Activated naive CD8-positive, alpha-beta T cell (primary cell): ENCODE data around the gene TULP4.
"Not testable (repeated sequence)": the region's sequence is repeated elsewhere in the genome, so short reads cannot be mapped to it uniquely, and the experiment has no call there.

Experiments used
- H3K27ac Mint-ChIP-seq: one replicate; pipeline ENCODE4 v1.8.0; 2021; ENCODE audit warnings: mixed read lengths
- H3K27me3 Mint-ChIP-seq: one replicate; pipeline ENCODE4 v1.8.0; 2021; ENCODE audit warnings: mixed read lengths
- H3K36me3 Mint-ChIP-seq: one replicate; pipeline ENCODE4 v1.8.0; 2021; ENCODE audit warnings: mixed read lengths
- H3K4me1 Mint-ChIP-seq: one replicate; pipeline ENCODE4 v1.8.0; 2021; ENCODE audit warnings: low read depth, mixed read lengths
- H3K4me3 Mint-ChIP-seq: one replicate; pipeline ENCODE4 v1.8.0; 2021; ENCODE audit warnings: mild to moderate bottlenecking, mixed read lengths
- H3K9me3 Mint-ChIP-seq: one replicate; pipeline ENCODE4 v1.8.0; 2021; ENCODE audit warnings: low read depth, mixed read lengths

Gene TULP4

GRCh38 chr6:158374020-158374419 lies 61.8 kb downstream of the TULP4 start:
- Mint-ChIP-seq H3K4me1 (peaks cover 3% of the 10 kb centered on the region), H3K27ac (no peak overlapping the region)

GRCh38 chr6:158376631-158377081 lies 64.4 kb downstream of the TULP4 start:
- Mint-ChIP-seq H3K27me3 (no peaks in the 10 kb centered on the region), H3K27ac (no peak overlapping the region), H3K4me3 (no peak overlapping the region), H3K4me1 (peaks cover 3% of the 10 kb centered on the region), H3K9me3 (no peaks in the 10 kb centered on the region), H3K36me3 (no peaks in the 10 kb centered on the region)

More at GRCh38 chr6:158374020-158374419, 61.8 kb downstream of the TULP4 start:
- Mint-ChIP-seq H3K9me3 (no peaks in the 10 kb centered on the region), H3K36me3 (no peaks in the 10 kb centered on the region), H3K4me3 (no peak overlapping the region), H3K27me3 (no peaks in the 10 kb centered on the region)

- no peaks in the 10 kb centered on the region for H3K27me3 Mint-ChIP-seq
- H3K36me3 Mint-ChIP-seq: no peaks in the 10 kb centered on the region
- no peak overlapping the region for H3K4me3 Mint-ChIP-seq
- H3K4me1 Mint-ChIP-seq: peaks cover 2% of the 10 kb centered on the region
- H3K27ac Mint-ChIP-seq: no peak overlapping the region
- no peaks in the 10 kb centered on the region for H3K9me3 Mint-ChIP-seq
These were observed 65.6 kb downstream of the TULP4 start for GRCh38 chr6:158377860-158378259.

- Mint-ChIP-seq H3K27ac (no peak overlapping the region), H3K4me1 (peaks cover 2% of the 10 kb centered on the region)
These were observed 67.1 kb downstream of the TULP4 start for GRCh38 chr6:158379336-158379735.

GRCh38 chr6:158381214-158381613 lies 68.9 kb downstream of the TULP4 start:
- H3K27me3 Mint-ChIP-seq: no peaks in the 10 kb centered on the region
- no peak overlapping the region for H3K27ac Mint-ChIP-seq
- no peaks in the 10 kb centered on the region for H3K36me3 Mint-ChIP-seq
- no peak overlapping the region for H3K4me3 Mint-ChIP-seq
- H3K9me3 Mint-ChIP-seq: no peaks in the 10 kb centered on the region
- H3K4me1 Mint-ChIP-seq: peaks cover 2% of the 10 kb centered on the region

More at GRCh38 chr6:158379336-158379735, 67.1 kb downstream of the TULP4 start:
- Mint-ChIP-seq H3K36me3 (no peaks in the 10 kb centered on the region), H3K4me3 (no peak overlapping the region), H3K27me3 (no peaks in the 10 kb centered on the region), H3K9me3 (no peaks in the 10 kb centered on the region)

GRCh38 chr6:158382491-158382890 lies 70.2 kb downstream of the TULP4 start:
- no peaks in the 10 kb centered on the region for H3K9me3 Mint-ChIP-seq
- no peak overlapping the region for H3K4me3 Mint-ChIP-seq
- no peak overlapping the region for H3K27ac Mint-ChIP-seq
- no peaks in the 10 kb centered on the region for H3K27me3 Mint-ChIP-seq
- no peaks in the 10 kb centered on the region for H3K4me1 Mint-ChIP-seq
- H3K36me3 Mint-ChIP-seq: no peaks in the 10 kb centered on the region

GRCh38 chr6:158383057-158383456 lies 70.8 kb downstream of the TULP4 start:
- H3K36me3 Mint-ChIP-seq: no peaks in the 10 kb centered on the region
- H3K27me3 Mint-ChIP-seq: no peaks in the 10 kb centered on the region
- no peak overlapping the region for H3K4me3 Mint-ChIP-seq
- H3K4me1 Mint-ChIP-seq: no peaks in the 10 kb centered on the region
- H3K27ac Mint-ChIP-seq: no peak overlapping the region
- H3K9me3 Mint-ChIP-seq: no peaks in the 10 kb centered on the region

GRCh38 chr6:158383542-158383941 lies 71.3 kb downstream of the TULP4 start:
- no peak overlapping the region for H3K4me3 Mint-ChIP-seq
- no peaks in the 10 kb centered on the region for H3K9me3 Mint-ChIP-seq
- no peaks in the 10 kb centered on the region for H3K36me3 Mint-ChIP-seq
- no peaks in the 10 kb centered on the region for H3K4me1 Mint-ChIP-seq
- H3K27me3 Mint-ChIP-seq: no peaks in the 10 kb centered on the region
- H3K27ac Mint-ChIP-seq: no peak overlapping the region

- H3K4me1 Mint-ChIP-seq: no peaks in the 10 kb centered on the region
- H3K36me3 Mint-ChIP-seq: no peaks in the 10 kb centered on the region
- no peak overlapping the region for H3K27ac Mint-ChIP-seq
- no peaks in the 10 kb centered on the region for H3K9me3 Mint-ChIP-seq
- no peaks in the 10 kb centered on the region for H3K27me3 Mint-ChIP-seq
- no peak overlapping the region for H3K4me3 Mint-ChIP-seq
These were observed 72.4 kb downstream of the TULP4 start for GRCh38 chr6:158384671-158385110.

GRCh38 chr6:158387036-158387435 lies 74.8 kb downstream of the TULP4 start:
- H3K36me3 Mint-ChIP-seq: peaks cover 8% of the 10 kb centered on the region
- no peaks in the 10 kb centered on the region for H3K4me1 Mint-ChIP-seq
- no peak overlapping the region for H3K4me3 Mint-ChIP-seq
- H3K9me3 Mint-ChIP-seq: no peaks in the 10 kb centered on the region
- H3K27ac Mint-ChIP-seq: no peak overlapping the region
- no peaks in the 10 kb centered on the region for H3K27me3 Mint-ChIP-seq

GRCh38 chr6:158387578-158387977 lies 75.3 kb downstream of the TULP4 start:
- no peak overlapping the region for H3K4me3 Mint-ChIP-seq
- H3K9me3 Mint-ChIP-seq: no peaks in the 10 kb centered on the region
- H3K27me3 Mint-ChIP-seq: no peaks in the 10 kb centered on the region
- no peaks in the 10 kb centered on the region for H3K4me1 Mint-ChIP-seq
- peaks cover 8% of the 10 kb centered on the region for H3K36me3 Mint-ChIP-seq
- no peak overlapping the region for H3K27ac Mint-ChIP-seq

GRCh38 chr6:158388727-158389126 lies 76.5 kb downstream of the TULP4 start:
- peaks cover 8% of the 10 kb centered on the region for H3K36me3 Mint-ChIP-seq
- no peaks in the 10 kb centered on the region for H3K4me1 Mint-ChIP-seq
- H3K27me3 Mint-ChIP-seq: no peaks in the 10 kb centered on the region
- no peak overlapping the region for H3K4me3 Mint-ChIP-seq
- no peak overlapping the region for H3K27ac Mint-ChIP-seq
- H3K9me3 Mint-ChIP-seq: no peaks in the 10 kb centered on the region

- Mint-ChIP-seq H3K36me3 (peaks cover 13% of the 10 kb centered on the region), H3K27me3 (no peaks in the 10 kb centered on the region), H3K9me3 (no peaks in the 10 kb centered on the region), H3K27ac (no peak overlapping the region), H3K4me1 (peaks cover 4% of the 10 kb centered on the region), H3K4me3 (no peak overlapping the region)
These were observed 77.1 kb downstream of the TULP4 start for GRCh38 chr6:158389193-158389919.

GRCh38 chr6:158391276-158391675 lies 79.0 kb downstream of the TULP4 start:
- Mint-ChIP-seq H3K4me3 (no peak overlapping the region), H3K27ac (no peak overlapping the region), H3K9me3 (no peaks in the 10 kb centered on the region), H3K27me3 (no peaks in the 10 kb centered on the region), H3K4me1 (peaks cover 9% of the 10 kb centered on the region), H3K36me3 (peaks cover 13% of the 10 kb centered on the region)

- H3K9me3 Mint-ChIP-seq, H3K4me3 Mint-ChIP-seq, H3K27me3 Mint-ChIP-seq, H3K27ac Mint-ChIP-seq: not testable (repeated sequence)
- peaks cover 11% of the 10 kb centered on the region for H3K4me1 Mint-ChIP-seq
- H3K36me3 Mint-ChIP-seq: peaks cover 13% of the 10 kb centered on the region
These were observed 79.7 kb downstream of the TULP4 start for GRCh38 chr6:158391977-158392376.

- Mint-ChIP-seq H3K27me3 (no peaks in the 10 kb centered on the region), H3K27ac (no peak overlapping the region), H3K4me3 (no peak overlapping the region), H3K4me1 (peaks cover 14% of the 10 kb centered on the region), H3K36me3 (peaks cover 16% of the 10 kb centered on the region), H3K9me3 (no peaks in the 10 kb centered on the region)
These were observed 83.9 kb downstream of the TULP4 start for GRCh38 chr6:158396136-158396535.
